ENCODE measurements around the gene HMCN2. TPM values are rescaled to one million over a fixed set of nuclear protein-coding genes. Genes with fewer than 3 reads are reported as not detected.

The HMCN2 gene
- total RNA-seq, 5 donors from 2014 or later (not counting 1 experiment from before 2014, with no cell fraction given): 0.03 TPM; not detected in 4

GRCh38 chr9:130329061-130329460, 63.5 kb downstream of the HMCN2 start:
- Mint-ChIP-seq H3K36me3 (no peaks in the 10 kb centered on the region), H3K9me3 (no peaks in the 10 kb centered on the region), H3K27ac (no peak overlapping the region), H3K27me3 (peaks cover 46 to 73% of the 10 kb centered on the region in 2 donors), H3K4me1 (peaks cover 0 to 4% (median 2%) of the 10 kb centered on the region in 3 donors), H3K4me3 (no peak overlapping the region)
- ChIA-PET POLR2A (interaction anchor here in 1 of 2 donors (0.7 kb wide), 2 partner anchors 28 to 1139 kb away, joined by 6 to 7 read pairs; no protein-coding TSS in a partner anchor), CTCF (no interaction called here)
- no peaks in the 10 kb centered on the region for H3K4me1 ChIP-seq (ENCODE audit: control insufficient read depth in 1 of 2, extremely low read depth in 1 of 2, insufficient read depth in 2 of 2, low read length in 2 of 2)
- no peaks in the 10 kb centered on the region for H3K9me3 ChIP-seq
- H3K4me3 ChIP-seq (ENCODE audit: control insufficient read depth in 1 of 2, extremely low read depth in 1 of 2, low read length in 1 of 2): no peak overlapping the region
- peaks cover 0 to 82% of the 10 kb centered on the region in 2 experiments for H3K27me3 ChIP-seq (replicated peaks in 1 of 2; ENCODE audit: control insufficient read depth in 2 of 2, extremely low read depth in 1 of 2, insufficient read depth in 2 of 2, low read length in 1 of 2)
- H3K27ac ChIP-seq (ENCODE audit: low read length): no peak overlapping the region
- ATAC-seq (replicated peaks in 1 of 4) (no peak), DNase-seq (no peak)
- WGBS (ENCODE audit: insufficient coverage): 67% methylated on average over 2 of the region's 2 CpGs
- no peaks in the 10 kb centered on the region for H3K36me3 ChIP-seq (ENCODE audit: control insufficient read depth in 2 of 2, extremely low read depth in 1 of 2, insufficient read depth in 1 of 2, low read length in 1 of 2)

DNA sequence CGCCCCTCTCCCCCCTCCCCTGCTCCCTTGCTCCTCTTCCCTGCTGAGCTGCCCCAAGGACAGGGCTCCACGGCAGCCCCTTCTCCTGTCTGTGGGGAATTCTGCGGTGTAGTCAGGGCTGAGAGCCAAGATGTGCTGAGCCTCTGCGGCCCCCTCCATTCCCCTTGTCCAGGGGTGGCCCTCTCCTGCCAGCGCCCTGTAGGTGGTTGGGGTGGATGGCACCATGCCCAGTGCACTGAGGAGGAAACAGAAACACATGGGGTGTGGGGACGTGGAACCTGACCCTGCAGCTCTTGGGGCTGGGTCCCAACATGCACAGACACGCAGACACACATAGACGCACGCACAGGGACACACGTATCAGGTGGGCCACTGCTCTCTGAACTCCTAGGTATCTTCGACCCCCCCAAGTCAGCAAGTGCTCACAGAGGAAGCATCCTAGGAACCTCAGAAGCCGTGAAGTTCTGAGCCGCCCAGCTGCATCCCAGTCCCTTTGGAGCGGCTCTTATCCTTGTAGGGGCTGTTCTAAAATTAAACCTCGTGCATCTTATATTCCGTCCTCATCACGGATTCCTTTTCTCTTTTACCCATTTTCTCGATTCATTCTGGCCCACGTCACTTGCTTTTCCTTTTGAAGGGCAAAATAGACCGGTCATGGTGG, 64.8 kb downstream of the HMCN2 start:
- peaks cover 41 to 72% of the 10 kb centered on the region in 2 donors for H3K27me3 Mint-ChIP-seq
- DNase-seq (no peak), ATAC-seq (replicated peaks in 1 of 4) (no peak)
- no peaks in the 10 kb centered on the region for H3K36me3 Mint-ChIP-seq
- 63% methylated on average over 16 of the region's 20 CpGs for WGBS (ENCODE audit: insufficient coverage)
- Histone ChIP-seq H3K27ac (ENCODE audit: low read length) (no peak overlapping the region), H3K36me3 (ENCODE audit: control insufficient read depth in 2 of 2, extremely low read depth in 1 of 2, insufficient read depth in 1 of 2, low read length in 1 of 2) (no peaks in the 10 kb centered on the region), H3K4me3 (ENCODE audit: control insufficient read depth in 1 of 2, extremely low read depth in 1 of 2, low read length in 1 of 2) (no peak overlapping the region), H3K27me3 (replicated peaks in 1 of 2; ENCODE audit: control insufficient read depth in 2 of 2, extremely low read depth in 1 of 2, insufficient read depth in 2 of 2, low read length in 1 of 2) (peaks cover 0 to 82% of the 10 kb centered on the region in 2 experiments), H3K9me3 (no peaks in the 10 kb centered on the region), H3K4me1 (ENCODE audit: control insufficient read depth in 1 of 2, extremely low read depth in 1 of 2, insufficient read depth in 2 of 2, low read length in 2 of 2) (no peaks in the 10 kb centered on the region)
- ChIA-PET POLR2A (no interaction called here), CTCF (no interaction called here)
- H3K27ac Mint-ChIP-seq: no peak overlapping the region
- peaks cover 0 to 5% (median 2%) of the 10 kb centered on the region in 3 donors for H3K4me1 Mint-ChIP-seq
- H3K4me3 Mint-ChIP-seq: no peak overlapping the region
- no peaks in the 10 kb centered on the region for H3K9me3 Mint-ChIP-seq

DNA sequence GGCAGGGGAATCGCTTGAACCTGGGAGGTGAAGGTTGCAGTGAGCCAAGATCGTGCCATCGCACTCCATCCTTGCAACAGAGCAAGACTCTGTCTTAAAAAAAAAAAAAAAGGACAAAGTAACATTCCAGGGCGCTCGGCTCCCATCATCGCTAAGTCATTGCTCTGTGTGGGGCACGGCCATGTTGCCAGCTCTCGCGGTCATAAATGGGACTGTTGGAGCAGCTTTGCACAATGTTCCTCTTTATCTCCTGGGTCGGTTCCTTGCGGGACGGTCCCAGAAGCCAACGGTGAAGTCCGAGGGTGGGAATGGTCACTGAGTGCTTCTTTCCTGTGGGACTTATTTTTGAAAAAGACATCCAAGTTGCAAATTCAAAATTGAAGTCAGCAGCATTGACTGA, 65.5 kb downstream of the HMCN2 start:
- 86% methylated on average over 11 of the region's 14 CpGs for WGBS (ENCODE audit: insufficient coverage)
- CTCF ChIA-PET: no interaction called here
- ATAC-seq (replicated peaks in 1 of 4) (no peak), DNase-seq (no peak)
- peaks cover 0 to 80% of the 10 kb centered on the region in 2 experiments for H3K27me3 ChIP-seq (replicated peaks in 1 of 2; ENCODE audit: control insufficient read depth in 2 of 2, extremely low read depth in 1 of 2, insufficient read depth in 2 of 2, low read length in 1 of 2)
- H3K4me1 Mint-ChIP-seq: peaks cover 0 to 5% (median 2%) of the 10 kb centered on the region in 3 donors
- POLR2A ChIA-PET: no interaction called here
- H3K27ac Mint-ChIP-seq: no peak overlapping the region
- no peak overlapping the region for H3K4me3 ChIP-seq (ENCODE audit: control insufficient read depth in 1 of 2, extremely low read depth in 1 of 2, low read length in 1 of 2)
- H3K4me3 Mint-ChIP-seq: no peak overlapping the region
- H3K9me3 ChIP-seq: no peaks in the 10 kb centered on the region
- H3K9me3 Mint-ChIP-seq: no peaks in the 10 kb centered on the region
- H3K36me3 ChIP-seq (ENCODE audit: control insufficient read depth in 2 of 2, extremely low read depth in 1 of 2, insufficient read depth in 1 of 2, low read length in 1 of 2): no peaks in the 10 kb centered on the region
- peaks cover 41 to 70% of the 10 kb centered on the region in 2 donors for H3K27me3 Mint-ChIP-seq
- no peak overlapping the region for H3K27ac ChIP-seq (ENCODE audit: low read length)
- H3K4me1 ChIP-seq (ENCODE audit: control insufficient read depth in 1 of 2, extremely low read depth in 1 of 2, insufficient read depth in 2 of 2, low read length in 2 of 2): no peaks in the 10 kb centered on the region
- H3K36me3 Mint-ChIP-seq: no peaks in the 10 kb centered on the region

DNA sequence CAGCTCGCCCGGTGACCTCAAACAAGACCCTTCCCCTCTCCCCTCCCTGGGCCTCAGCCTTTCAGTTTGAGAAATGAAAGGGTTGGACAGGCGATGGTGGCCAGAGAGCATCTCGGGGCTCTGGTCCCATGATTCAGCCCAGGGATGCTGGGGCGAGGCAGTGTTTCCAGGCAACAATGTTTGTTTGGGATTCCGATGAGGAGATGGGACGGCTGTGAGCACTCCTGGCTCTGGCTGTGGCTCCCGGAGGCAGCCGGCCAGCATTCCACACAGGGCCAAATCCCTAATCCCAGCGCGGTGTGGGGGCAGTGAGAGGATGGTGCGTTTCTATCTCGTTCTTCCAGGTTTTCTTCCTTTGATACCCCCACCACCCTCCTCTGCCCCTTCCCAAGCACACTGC, 66.0 kb downstream of the HMCN2 start:
- Mint-ChIP-seq H3K27ac (no peak overlapping the region), H3K27me3 (peaks cover 36 to 65% of the 10 kb centered on the region in 2 donors), H3K4me3 (no peak overlapping the region), H3K4me1 (peaks cover 0 to 5% (median 2%) of the 10 kb centered on the region in 3 donors), H3K9me3 (no peaks in the 10 kb centered on the region), H3K36me3 (no peaks in the 10 kb centered on the region)
- POLR2A ChIA-PET: no interaction called here
- DNase-seq (no peak), ATAC-seq (replicated peaks in 1 of 4) (no peak)
- H3K27ac ChIP-seq (ENCODE audit: low read length): no peak overlapping the region
- H3K4me3 ChIP-seq (ENCODE audit: control insufficient read depth in 1 of 2, extremely low read depth in 1 of 2, low read length in 1 of 2): no peak overlapping the region
- H3K27me3 ChIP-seq (replicated peaks in 1 of 2; ENCODE audit: control insufficient read depth in 2 of 2, extremely low read depth in 1 of 2, insufficient read depth in 2 of 2, low read length in 1 of 2): peaks cover 0 to 77% of the 10 kb centered on the region in 2 experiments
- no peaks in the 10 kb centered on the region for H3K4me1 ChIP-seq (ENCODE audit: control insufficient read depth in 1 of 2, extremely low read depth in 1 of 2, insufficient read depth in 2 of 2, low read length in 2 of 2)
- CTCF ChIA-PET: no interaction called here
- H3K9me3 ChIP-seq: no peaks in the 10 kb centered on the region
- WGBS (ENCODE audit: insufficient coverage): 67% methylated on average over 3 of the region's 13 CpGs
- H3K36me3 ChIP-seq (ENCODE audit: control insufficient read depth in 2 of 2, extremely low read depth in 1 of 2, insufficient read depth in 1 of 2, low read length in 1 of 2): no peaks in the 10 kb centered on the region

- H3K27ac Mint-ChIP-seq: no peak overlapping the region
- peaks cover 0 to 5% (median 2%) of the 10 kb centered on the region in 3 donors for H3K4me1 Mint-ChIP-seq
- no peaks in the 10 kb centered on the region for H3K9me3 Mint-ChIP-seq
- ChIA-PET CTCF (no interaction called here), POLR2A (no interaction called here)
- H3K27ac ChIP-seq (ENCODE audit: low read length): no peak overlapping the region
- 77% methylated on average over 22 of the region's 26 CpGs for WGBS (ENCODE audit: insufficient coverage)
- H3K36me3 Mint-ChIP-seq: no peaks in the 10 kb centered on the region
- no peaks in the 10 kb centered on the region for H3K9me3 ChIP-seq
- H3K4me3 ChIP-seq (ENCODE audit: control insufficient read depth in 1 of 2, extremely low read depth in 1 of 2, low read length in 1 of 2): no peak overlapping the region
- H3K36me3 ChIP-seq (ENCODE audit: control insufficient read depth in 2 of 2, extremely low read depth in 1 of 2, insufficient read depth in 1 of 2, low read length in 1 of 2): no peaks in the 10 kb centered on the region
- ATAC-seq (replicated peaks in 1 of 4): no peak
- peaks cover 0 to 77% of the 10 kb centered on the region in 2 experiments for H3K27me3 ChIP-seq (replicated peaks in 1 of 2; ENCODE audit: control insufficient read depth in 2 of 2, extremely low read depth in 1 of 2, insufficient read depth in 2 of 2, low read length in 1 of 2)
- no peak for DNase-seq
- no peaks in the 10 kb centered on the region for H3K4me1 ChIP-seq (ENCODE audit: control insufficient read depth in 1 of 2, extremely low read depth in 1 of 2, insufficient read depth in 2 of 2, low read length in 2 of 2)
- no peak overlapping the region for H3K4me3 Mint-ChIP-seq
- peaks cover 33 to 63% of the 10 kb centered on the region in 2 donors for H3K27me3 Mint-ChIP-seq
Observed at GRCh38 chr9:130332384-130332926, 66.9 kb downstream of the HMCN2 start.

GRCh38 chr9:130333041-130333711, 67.6 kb downstream of the HMCN2 start:
- no peak overlapping the region for H3K4me3 Mint-ChIP-seq
- DNase-seq (no peak), ATAC-seq (replicated peaks in 1 of 4) (no peak)
- H3K36me3 ChIP-seq (ENCODE audit: control insufficient read depth in 2 of 2, extremely low read depth in 1 of 2, insufficient read depth in 1 of 2, low read length in 1 of 2): no peaks in the 10 kb centered on the region
- no peak overlapping the region for H3K27ac ChIP-seq (ENCODE audit: low read length)
- no peaks in the 10 kb centered on the region for H3K9me3 Mint-ChIP-seq
- H3K27ac Mint-ChIP-seq: no peak overlapping the region
- peaks cover 32 to 63% of the 10 kb centered on the region in 2 donors for H3K27me3 Mint-ChIP-seq
- CTCF ChIA-PET: interaction anchor here in 1 of 2 donors (0.5 kb wide), 1 partner anchor 81 kb away, joined by 4 read pairs; no protein-coding TSS in a partner anchor
- POLR2A ChIA-PET: no interaction called here
- 28% methylated on average over 15 of the region's 19 CpGs for WGBS (ENCODE audit: insufficient coverage)
- peaks cover 0 to 5% (median 2%) of the 10 kb centered on the region in 3 donors for H3K4me1 Mint-ChIP-seq
- no peak overlapping the region for H3K4me3 ChIP-seq (ENCODE audit: control insufficient read depth in 1 of 2, extremely low read depth in 1 of 2, low read length in 1 of 2)
- H3K9me3 ChIP-seq: no peaks in the 10 kb centered on the region
- H3K4me1 ChIP-seq (ENCODE audit: control insufficient read depth in 1 of 2, extremely low read depth in 1 of 2, insufficient read depth in 2 of 2, low read length in 2 of 2): no peaks in the 10 kb centered on the region
- no peaks in the 10 kb centered on the region for H3K36me3 Mint-ChIP-seq
- peaks cover 0 to 70% of the 10 kb centered on the region in 2 experiments for H3K27me3 ChIP-seq (replicated peaks in 1 of 2; ENCODE audit: control insufficient read depth in 2 of 2, extremely low read depth in 1 of 2, insufficient read depth in 2 of 2, low read length in 1 of 2)

All from T-cell (primary cell).